ENCODE data around the gene MMP17. TPM values are rescaled to one million over a fixed set of nuclear protein-coding genes. Genes with fewer than 3 reads are reported as not detected.
A peak's percentile ranks its signal among the peaks of the same experiment; 100 is the strongest.

MMP17 gene
- total RNA-seq, 2 donors from 2014 or later = 10.9 to 12.0 TPM

DNA sequence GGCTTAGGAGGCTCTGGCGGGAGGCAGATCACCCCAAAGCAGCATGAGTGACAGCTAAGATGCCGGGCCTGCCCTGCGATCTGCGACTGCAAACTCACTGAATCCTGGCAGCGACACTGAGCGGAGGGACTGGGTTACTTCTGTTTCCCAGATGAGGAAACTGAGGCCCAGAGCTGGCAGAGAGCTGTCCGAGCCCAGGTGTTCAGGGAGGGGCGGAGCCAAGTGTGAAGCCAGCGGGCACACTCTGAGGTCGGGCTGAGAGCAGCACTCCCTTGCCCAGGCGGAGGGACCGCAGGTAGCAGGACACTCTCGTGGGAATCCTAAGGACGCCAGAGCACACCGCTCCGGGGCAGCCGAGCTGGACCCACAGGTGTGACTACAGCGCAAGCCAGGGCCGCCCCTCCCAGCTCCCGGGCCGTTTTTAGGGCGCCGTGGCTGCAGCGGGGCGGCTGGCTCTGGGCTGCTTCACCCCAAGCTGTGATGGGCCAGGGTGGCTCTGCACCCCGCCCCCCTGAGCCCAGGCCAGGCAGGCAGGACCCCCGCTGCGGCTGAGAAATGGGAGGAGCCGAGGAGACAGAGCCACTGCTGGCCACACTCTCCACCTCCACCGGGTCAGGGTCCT lies 27.4 kb downstream of the MMP17 start:
- H3K9ac ChIP-seq (ENCODE audit: extremely low read depth, low read length, poor library complexity, severe bottlenecking) = no peak overlapping the region
- Mint-ChIP-seq H3K27me3 (ENCODE audit: insufficient read depth) (peaks cover 2% of the 10 kb centered on the region), H3K9me3 (no peaks in the 10 kb centered on the region), H3K27ac (no peak overlapping the region), H3K4me3 (no peak overlapping the region), H3K36me3 (ENCODE audit: low read depth) (no peaks in the 10 kb centered on the region), H3K4me1 (peaks cover 12% of the 10 kb centered on the region)
- H3K9me3 ChIP-seq (ENCODE audit: control insufficient read depth, low read length) = no peaks in the 10 kb centered on the region
- no peaks in the 10 kb centered on the region for H3K4me1 ChIP-seq (ENCODE audit: control insufficient read depth, insufficient read depth, low read length)
- no peak overlapping the region for H3K4me3 ChIP-seq (ENCODE audit: low read length)
- DNase-seq = peak; percentile 82
- WGBS, 2 experiments (ENCODE audit: insufficient coverage in 1 of 2, insufficient read length in 1 of 2) = 80 to 83% methylated on average over 13 to 30 of the region's 30 CpGs
- no peak overlapping the region for H3K27ac ChIP-seq (ENCODE audit: low read depth, low read length)
- no peaks in the 10 kb centered on the region for H3K36me3 ChIP-seq (ENCODE audit: control insufficient read depth, insufficient read depth, low read length)
- no peaks in the 10 kb centered on the region for H3K27me3 ChIP-seq (ENCODE audit: control insufficient read depth, insufficient read depth, low read length, poor library complexity, severe bottlenecking)
- TF ChIP-seq, protein P1, sequence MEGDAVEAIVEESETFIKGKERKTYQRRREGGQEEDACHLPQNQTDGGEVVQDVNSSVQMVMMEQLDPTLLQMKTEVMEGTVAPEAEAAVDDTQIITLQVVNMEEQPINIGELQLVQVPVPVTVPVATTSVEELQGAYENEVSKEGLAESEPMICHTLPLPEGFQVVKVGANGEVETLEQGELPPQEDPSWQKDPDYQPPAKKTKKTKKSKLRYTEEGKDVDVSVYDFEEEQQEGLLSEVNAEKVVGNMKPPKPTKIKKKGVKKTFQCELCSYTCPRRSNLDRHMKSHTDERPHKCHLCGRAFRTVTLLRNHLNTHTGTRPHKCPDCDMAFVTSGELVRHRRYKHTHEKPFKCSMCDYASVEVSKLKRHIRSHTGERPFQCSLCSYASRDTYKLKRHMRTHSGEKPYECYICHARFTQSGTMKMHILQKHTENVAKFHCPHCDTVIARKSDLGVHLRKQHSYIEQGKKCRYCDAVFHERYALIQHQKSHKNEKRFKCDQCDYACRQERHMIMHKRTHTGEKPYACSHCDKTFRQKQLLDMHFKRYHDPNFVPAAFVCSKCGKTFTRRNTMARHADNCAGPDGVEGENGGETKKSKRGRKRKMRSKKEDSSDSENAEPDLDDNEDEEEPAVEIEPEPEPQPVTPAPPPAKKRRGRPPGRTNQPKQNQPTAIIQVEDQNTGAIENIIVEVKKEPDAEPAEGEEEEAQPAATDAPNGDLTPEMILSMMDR (conservative IDR thresholded peaks at IDR 0.05) = no peak

DNA sequence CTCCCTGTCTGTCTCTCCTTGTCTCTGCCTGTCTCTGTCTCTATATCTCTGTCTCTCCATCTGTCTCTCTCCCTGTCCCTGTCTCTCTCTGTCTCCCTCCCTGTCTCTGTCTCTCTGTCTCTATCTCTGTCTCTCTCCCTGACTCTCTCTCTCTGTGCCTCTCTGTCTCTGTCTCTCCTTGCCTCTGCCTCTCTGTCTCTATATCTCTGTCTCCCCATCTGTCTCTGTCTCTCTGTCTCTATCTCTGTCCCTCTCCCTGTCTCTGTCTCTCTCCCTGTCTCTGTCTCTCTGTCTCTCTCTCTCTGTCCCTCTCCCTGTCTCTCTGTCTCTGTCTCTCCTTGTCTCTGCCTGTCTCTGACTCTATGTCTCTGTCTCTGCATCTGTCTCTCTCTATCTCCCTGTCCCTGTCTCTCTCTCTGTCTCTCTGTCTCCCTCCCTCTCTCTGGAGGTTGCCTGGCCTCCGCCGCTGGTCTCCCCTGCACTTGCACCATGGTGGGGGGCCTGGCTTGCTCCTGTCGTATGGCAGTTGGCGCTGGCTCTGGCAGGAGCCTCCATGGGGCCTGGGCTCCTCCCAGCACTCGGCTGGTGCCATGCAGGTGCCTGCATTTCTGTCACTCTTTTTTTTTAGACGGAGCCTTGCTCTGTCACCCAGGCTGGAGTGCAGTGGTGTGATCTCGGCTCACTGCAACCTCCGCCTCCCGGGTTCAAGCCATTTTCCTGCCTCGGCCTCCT lies 28.3 kb downstream of the MMP17 start:
- no peak for DNase-seq
- TF ChIP-seq, protein P1 (conservative IDR thresholded peaks at IDR 0.05) = no peak
- Histone ChIP-seq H3K27me3 (ENCODE audit: control insufficient read depth, insufficient read depth, low read length, poor library complexity, severe bottlenecking) (no peaks in the 10 kb centered on the region), H3K36me3 (ENCODE audit: control insufficient read depth, insufficient read depth, low read length) (no peaks in the 10 kb centered on the region), H3K9ac (ENCODE audit: extremely low read depth, low read length, poor library complexity, severe bottlenecking) (no peak overlapping the region), H3K4me1 (ENCODE audit: control insufficient read depth, insufficient read depth, low read length) (no peaks in the 10 kb centered on the region), H3K27ac (ENCODE audit: low read depth, low read length) (no peak overlapping the region), H3K4me3 (ENCODE audit: low read length) (no peak overlapping the region), H3K9me3 (ENCODE audit: control insufficient read depth, low read length) (no peaks in the 10 kb centered on the region)
- H3K9me3 Mint-ChIP-seq = no peaks in the 10 kb centered on the region
- 86 to 95% methylated on average over 10 of the region's 10 CpGs for WGBS, 2 experiments (ENCODE audit: insufficient coverage in 1 of 2, insufficient read length in 1 of 2)
- H3K4me3 Mint-ChIP-seq = no peak overlapping the region
- H3K4me1 Mint-ChIP-seq = peaks cover 12% of the 10 kb centered on the region
- peaks cover 2% of the 10 kb centered on the region for H3K27me3 Mint-ChIP-seq (ENCODE audit: insufficient read depth)
- H3K27ac Mint-ChIP-seq = no peak overlapping the region
- H3K36me3 Mint-ChIP-seq (ENCODE audit: low read depth) = no peaks in the 10 kb centered on the region

DNA sequence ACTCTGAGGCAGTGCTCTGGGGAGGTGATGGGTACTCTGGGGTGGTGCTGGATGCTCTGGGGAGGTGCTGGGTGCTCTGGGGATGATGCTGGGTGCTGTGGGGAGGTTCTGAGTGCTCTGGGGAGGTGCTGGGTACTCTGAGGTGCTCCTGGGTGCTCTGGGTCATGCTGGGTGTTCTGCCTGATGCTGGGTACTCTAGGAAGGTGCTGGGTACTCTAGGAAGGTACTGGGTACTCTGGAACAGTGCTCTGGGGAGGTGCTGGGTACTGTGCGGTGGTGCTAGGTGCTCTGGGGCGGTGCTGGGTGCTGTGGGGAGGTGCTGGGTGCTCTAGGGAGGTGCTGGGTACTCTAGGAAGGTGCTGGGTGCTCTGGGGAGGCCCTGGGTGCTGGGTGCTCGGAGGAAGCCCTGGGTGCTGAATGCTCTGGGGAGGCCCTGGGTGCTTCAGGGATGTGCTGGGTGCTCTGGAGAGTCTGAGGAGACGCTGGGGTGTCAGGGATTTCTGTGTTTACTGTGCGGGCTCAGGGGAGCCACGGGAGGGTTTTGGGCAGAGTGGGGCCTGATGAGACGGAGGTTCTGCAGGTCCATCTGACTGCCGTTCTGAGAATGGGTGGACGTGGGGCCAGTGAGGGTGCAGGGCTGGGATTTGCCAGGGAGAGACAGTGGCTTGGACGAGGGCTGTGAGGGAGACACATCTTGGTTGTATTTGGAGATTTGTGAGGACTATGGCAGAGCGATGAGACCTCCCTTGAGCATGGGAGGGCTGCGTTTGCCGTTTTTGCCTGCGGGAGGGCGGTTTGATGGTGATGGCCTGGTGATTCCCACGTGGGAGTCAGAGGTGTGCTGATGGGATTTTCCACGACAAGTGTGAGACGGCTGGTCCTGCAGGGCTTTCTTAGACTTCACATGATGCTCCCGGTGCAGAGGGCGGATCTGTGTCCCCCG lies 30.0 kb downstream of the MMP17 start:
- Histone ChIP-seq H3K27me3 (ENCODE audit: control insufficient read depth, insufficient read depth, low read length, poor library complexity, severe bottlenecking) (no peaks in the 10 kb centered on the region), H3K36me3 (ENCODE audit: control insufficient read depth, insufficient read depth, low read length) (no peaks in the 10 kb centered on the region), H3K9ac (ENCODE audit: extremely low read depth, low read length, poor library complexity, severe bottlenecking) (no peak overlapping the region), H3K4me3 (ENCODE audit: low read length) (no peak overlapping the region), H3K9me3 (ENCODE audit: control insufficient read depth, low read length) (no peaks in the 10 kb centered on the region), H3K27ac (ENCODE audit: low read depth, low read length) (no peak overlapping the region), H3K4me1 (ENCODE audit: control insufficient read depth, insufficient read depth, low read length) (no peaks in the 10 kb centered on the region)
- Mint-ChIP-seq H3K4me1 (peaks cover 16% of the 10 kb centered on the region), H3K27me3 (ENCODE audit: insufficient read depth) (peaks cover 2% of the 10 kb centered on the region), H3K36me3 (ENCODE audit: low read depth) (no peaks in the 10 kb centered on the region), H3K4me3 (no peak overlapping the region), H3K9me3 (no peaks in the 10 kb centered on the region), H3K27ac (no peak overlapping the region)
- DNase-seq = no peak
- TF ChIP-seq, protein P1 (conservative IDR thresholded peaks at IDR 0.05) = no peak
- WGBS, 2 experiments (ENCODE audit: insufficient coverage in 1 of 2, insufficient read length in 1 of 2) = 89% methylated on average over 13 to 21 of the region's 21 CpGs
